Tibial nerve (tissue), 4 donors: ENCODE measurements around the gene FDX2. TPM values are rescaled to one million over a fixed set of nuclear protein-coding genes. Genes with fewer than 3 reads are reported as not detected.

Experiments used
- DNase-seq, 2 donors: peaks; one replicate each; pipeline ENCODE4 v3.0.0-alpha.2; 2019; ENCODE audit warnings: low spot score in 2 of 2
- H3K27ac ChIP-seq, 4 donors: fragments of 200-600 bp; sonication (generic) in 3 of 4; one replicate each; pipeline ENCODE4 v1.5.1; 2017 to 2019; ENCODE audit warnings: mild to moderate bottlenecking in 1 of 4
- H3K27me3 ChIP-seq, 2 donors: fragments of 200-600 bp; sonication (generic) in 1 of 2; one replicate each; pipeline versions ENCODE4 v1.5.1 to v1.6.0; 2017 to 2019
- H3K36me3 ChIP-seq, 3 donors: fragments of 200-600 bp; sonication (generic); one replicate each; pipeline ENCODE4 v1.5.1; 2018 to 2019
- H3K4me1 ChIP-seq, 4 donors: fragments of 200-600 bp; sonication (generic) in 3 of 4; one replicate each; pipeline ENCODE4 v1.5.1; 2017 to 2019
- H3K4me3 ChIP-seq, 4 donors: fragments of 200-600 bp; sonication (generic) in 3 of 4; one replicate each; pipeline ENCODE4 v1.5.1; 2017 to 2019; ENCODE audit warnings: mild to moderate bottlenecking in 1 of 4, moderate library complexity in 1 of 4
- H3K9me3 ChIP-seq, 4 donors: fragments of 200-600 bp; sonication (generic) in 3 of 4; one replicate each; pipeline ENCODE4 v1.5.1; 2017 to 2019
- EP300 ChIP-seq, 2 donors: sonication (generic); formaldehyde crosslinking; IDR thresholded peaks; one replicate each; pipeline ENCODE4 v1.6.1; 2017; ENCODE audit warnings: antibody characterized with exemption in 2 of 2, mild to moderate bottlenecking in 1 of 2
- POLR2A ChIP-seq, 2 donors: fragments of 450-650 bp; IDR thresholded peaks; one replicate each; pipeline ENCODE4 v1.6.1; 2017; ENCODE audit warnings: antibody characterized with exemption in 2 of 2, mild to moderate bottlenecking in 2 of 2, moderate library complexity in 2 of 2
- WGBS, 2 donors: methylation state at CpG; one replicate each; pipeline ENCODE4 v1.1.5; 2018; 5-methylcytosine and 5-hydroxymethylcytosine counted together
- total RNA-seq, 4 donors: library from RNA; depleted of rRNA; stranded (reverse); fragments of >200 nt; gene quantifications; one replicate each; pipeline ENCODE4 v1.1.0, GENCODE V29; 2016
- TF ChIP-seq, protein P1 (sequence below), 5 experiments: fragments of 200-600 bp in 3 of 5; fragments of 450-650 bp in 2 of 5; sonication (generic) in 3 of 5; IDR thresholded peaks; one replicate each; pipeline ENCODE4 v1.5.1; 2016 to 2019; ENCODE audit warnings: antibody characterized with exemption in 5 of 5, mild to moderate bottlenecking in 3 of 5, moderate library complexity in 2 of 5

The FDX2 gene
- total RNA-seq, 4 donors from 2014 or later: 10.0 to 29.1 (median 18.2) TPM

DNA sequence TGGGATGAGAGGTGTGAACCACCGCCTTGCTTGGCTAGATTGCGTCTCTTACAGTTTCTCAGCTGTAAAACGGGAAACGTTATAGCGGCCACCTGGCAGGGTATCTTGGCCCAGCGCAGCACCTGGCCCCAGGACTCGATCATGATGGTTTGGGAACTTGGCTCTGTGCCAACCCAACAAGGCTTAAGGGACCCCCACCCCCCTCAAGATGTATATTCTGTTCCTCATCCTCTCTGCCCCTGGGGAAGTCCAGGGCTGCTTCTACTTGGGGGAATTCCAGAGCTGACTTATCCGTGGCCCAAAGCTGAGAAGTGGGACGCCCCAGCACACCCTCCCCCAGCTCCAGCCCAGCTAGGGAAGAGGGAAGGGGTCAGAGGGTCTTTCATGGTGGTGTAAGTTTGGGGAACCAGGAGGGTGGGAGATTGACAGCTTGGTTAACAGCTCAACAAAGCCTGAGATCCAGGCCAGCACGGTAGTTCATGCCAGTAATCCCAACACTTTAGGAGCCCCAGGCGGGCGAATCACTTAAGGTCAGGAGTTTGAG, 44.2 kb downstream of the FDX2 start:
- peaks cover 0 to 13% of the 10 kb centered on the region in 2 donors for H3K27me3 ChIP-seq
- peaks cover 0 to 35% (median 13%) of the 10 kb centered on the region in 4 donors for H3K4me1 ChIP-seq
- peak overlapping the region; percentile 17 to 59 (median 50) for H3K4me3 ChIP-seq
- H3K36me3 ChIP-seq: peaks cover 0 to 18% (median 0%) of the 10 kb centered on the region in 3 donors
- peak overlapping the region in 3 of 4 donors; percentile 85 to 87 (median 85) for H3K27ac ChIP-seq
- H3K9me3 ChIP-seq: no peaks in the 10 kb centered on the region
- no peak for DNase-seq
- TF ChIP-seq POLR2A (IDR thresholded peaks at IDR 0.05) (no peak), EP300 (IDR thresholded peaks at IDR 0.05) (no peak)
- TF ChIP-seq, protein P1, sequence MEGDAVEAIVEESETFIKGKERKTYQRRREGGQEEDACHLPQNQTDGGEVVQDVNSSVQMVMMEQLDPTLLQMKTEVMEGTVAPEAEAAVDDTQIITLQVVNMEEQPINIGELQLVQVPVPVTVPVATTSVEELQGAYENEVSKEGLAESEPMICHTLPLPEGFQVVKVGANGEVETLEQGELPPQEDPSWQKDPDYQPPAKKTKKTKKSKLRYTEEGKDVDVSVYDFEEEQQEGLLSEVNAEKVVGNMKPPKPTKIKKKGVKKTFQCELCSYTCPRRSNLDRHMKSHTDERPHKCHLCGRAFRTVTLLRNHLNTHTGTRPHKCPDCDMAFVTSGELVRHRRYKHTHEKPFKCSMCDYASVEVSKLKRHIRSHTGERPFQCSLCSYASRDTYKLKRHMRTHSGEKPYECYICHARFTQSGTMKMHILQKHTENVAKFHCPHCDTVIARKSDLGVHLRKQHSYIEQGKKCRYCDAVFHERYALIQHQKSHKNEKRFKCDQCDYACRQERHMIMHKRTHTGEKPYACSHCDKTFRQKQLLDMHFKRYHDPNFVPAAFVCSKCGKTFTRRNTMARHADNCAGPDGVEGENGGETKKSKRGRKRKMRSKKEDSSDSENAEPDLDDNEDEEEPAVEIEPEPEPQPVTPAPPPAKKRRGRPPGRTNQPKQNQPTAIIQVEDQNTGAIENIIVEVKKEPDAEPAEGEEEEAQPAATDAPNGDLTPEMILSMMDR (IDR thresholded peaks at IDR 0.05): no peak
- 26 to 45% methylated on average over 11 to 12 of the region's 12 CpGs for WGBS, 2 donors

DNA sequence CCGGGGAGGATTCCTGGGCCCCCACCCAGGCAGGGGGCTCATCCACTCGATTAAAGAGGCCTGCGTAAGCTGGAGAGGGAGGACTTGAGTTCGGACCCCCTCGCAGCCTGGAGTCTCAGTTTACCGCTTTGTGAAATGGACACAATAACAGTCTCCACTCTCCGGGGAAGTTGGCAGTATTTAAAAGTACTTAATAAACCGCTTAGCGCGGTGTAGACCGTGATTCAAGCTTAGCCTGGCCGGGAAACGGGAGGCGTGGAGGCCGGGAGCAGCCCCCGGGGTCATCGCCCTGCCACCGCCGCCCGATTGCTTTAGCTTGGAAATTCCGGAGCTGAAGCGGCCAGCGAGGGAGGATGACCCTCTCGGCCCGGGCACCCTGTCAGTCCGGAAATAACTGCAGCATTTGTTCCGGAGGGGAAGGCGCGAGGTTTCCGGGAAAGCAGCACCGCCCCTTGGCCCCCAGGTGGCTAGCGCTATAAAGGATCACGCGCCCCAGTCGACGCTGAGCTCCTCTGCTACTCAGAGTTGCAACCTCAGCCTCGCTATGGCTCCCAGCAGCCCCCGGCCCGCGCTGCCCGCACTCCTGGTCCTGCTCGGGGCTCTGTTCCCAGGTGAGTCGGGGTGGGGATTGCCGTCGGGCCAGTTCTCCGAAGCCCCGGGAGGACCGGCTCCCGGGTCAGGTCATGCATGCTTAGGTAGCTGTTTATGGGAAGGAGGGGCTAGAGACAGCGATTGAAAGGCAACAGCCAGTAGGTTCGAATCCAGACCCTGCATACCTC, 45.0 kb downstream of the FDX2 start, which contains the start of gene ICAM1:
TSS of gene ICAM1 (plus strand) at position 505 of the 779 bp plus-strand sequence. CDS start at position 545, 40 bp downstream.
- Histone ChIP-seq H3K9me3 (no peaks in the 10 kb centered on the region), H3K4me1 (peaks cover 0 to 35% (median 13%) of the 10 kb centered on the region in 4 donors), H3K36me3 (peaks cover 0 to 14% (median 0%) of the 10 kb centered on the region in 3 donors), H3K4me3 (peak within 1 kb of the TSS; percentile 17 to 59 (median 50)), H3K27ac (peak within 1 kb of the TSS; percentile 37 to 87 (median 85)), H3K27me3 (peaks cover 0 to 13% of the 10 kb centered on the region in 2 donors)
- WGBS, 2 donors: 4 to 7% methylated on average over 31 to 47 of the region's 51 CpGs
- DNase-seq: peak; percentile 50 to 69
- TF ChIP-seq EP300 (IDR thresholded peaks at IDR 0.05) (peak in 1 of 2 donors; percentile 87), POLR2A (IDR thresholded peaks at IDR 0.05) (peak in 1 of 2 donors; percentile 49)
- TF ChIP-seq, protein P1 (IDR thresholded peaks at IDR 0.05): peak in 3 of 5 experiments; percentile 11 to 47 (median 32)

DNA sequence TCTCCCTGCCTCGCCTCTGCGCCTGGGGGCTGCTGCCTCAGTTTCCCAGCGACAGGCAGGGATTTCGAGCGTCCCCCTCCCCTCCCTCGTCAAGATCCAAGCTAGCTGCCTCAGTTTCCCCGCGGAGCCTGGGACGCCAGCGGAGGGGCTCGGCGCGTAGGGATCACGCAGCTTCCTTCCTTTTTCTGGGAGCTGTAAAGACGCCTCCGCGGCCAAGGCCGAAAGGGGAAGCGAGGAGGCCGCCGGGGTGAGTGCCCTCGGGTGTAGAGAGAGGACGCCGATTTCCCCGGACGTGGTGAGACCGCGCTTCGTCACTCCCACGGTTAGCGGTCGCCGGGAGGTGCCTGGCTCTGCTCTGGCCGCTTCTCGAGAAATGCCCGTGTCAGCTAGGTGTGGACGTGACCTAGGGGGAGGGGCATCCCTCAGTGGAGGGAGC, 45.6 kb downstream of the FDX2 start:
- peak; percentile 35 to 46 for DNase-seq
- TF ChIP-seq POLR2A (IDR thresholded peaks at IDR 0.05): no peak
- TF ChIP-seq, protein P1 (IDR thresholded peaks at IDR 0.05): no peak
- TF ChIP-seq EP300 (IDR thresholded peaks at IDR 0.05): no peak
- WGBS, 2 donors: 2 to 20% methylated on average over 1 to 37 of the region's 37 CpGs
- peak overlapping the region; percentile 17 to 59 (median 50) for H3K4me3 ChIP-seq
- peak overlapping the region; percentile 37 to 87 (median 85) for H3K27ac ChIP-seq
- H3K36me3 ChIP-seq: peaks cover 0 to 10% (median 0%) of the 10 kb centered on the region in 3 donors
- H3K4me1 ChIP-seq: peaks cover 0 to 35% (median 13%) of the 10 kb centered on the region in 4 donors
- peaks cover 0 to 13% of the 10 kb centered on the region in 2 donors for H3K27me3 ChIP-seq
- no peaks in the 10 kb centered on the region for H3K9me3 ChIP-seq

DNA sequence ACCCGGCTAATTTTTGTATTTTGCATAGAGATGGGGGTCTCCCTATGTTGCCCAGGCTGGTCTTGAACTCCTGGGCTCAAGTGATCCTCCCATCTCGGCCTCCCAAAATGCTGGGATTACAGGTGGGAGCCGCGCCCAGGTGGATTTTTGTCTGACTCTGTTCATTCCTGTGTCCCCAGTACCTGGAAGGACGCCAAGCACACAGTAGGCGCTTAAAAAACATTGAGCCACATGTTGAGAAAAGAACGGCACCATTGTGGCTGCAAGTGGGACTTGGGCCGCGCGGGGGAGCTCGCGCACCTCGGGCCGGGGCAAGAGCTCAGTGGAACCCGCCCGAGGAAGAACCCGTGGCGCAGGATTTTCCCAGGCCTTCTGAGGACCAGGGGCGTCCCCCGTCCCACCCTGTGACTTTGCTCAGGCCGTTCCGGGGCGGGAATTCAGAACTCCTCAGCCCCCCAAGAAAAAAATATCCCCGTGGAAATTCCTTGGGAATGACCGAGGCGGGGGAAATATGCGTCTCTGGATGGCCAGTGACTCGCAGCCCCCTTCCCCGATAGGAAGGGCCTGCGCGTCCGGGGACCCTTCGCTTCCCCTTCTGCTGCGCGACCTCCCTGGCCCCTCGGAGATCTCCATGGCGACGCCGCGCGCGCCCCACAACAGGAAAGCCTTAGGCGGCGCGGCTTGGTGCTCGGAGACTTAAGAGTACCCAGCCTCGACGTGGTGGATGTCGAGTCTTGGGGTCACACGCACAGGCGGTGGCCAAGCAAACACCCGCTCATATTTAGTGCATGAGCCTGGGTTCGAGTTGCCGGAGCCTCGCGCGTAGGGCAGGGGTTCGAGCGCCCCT, 46.3 kb downstream of the FDX2 start:
- H3K27ac ChIP-seq: peak overlapping the region; percentile 37 to 87 (median 85)
- peaks cover 0 to 13% of the 10 kb centered on the region in 2 donors for H3K27me3 ChIP-seq
- peaks cover 0 to 35% (median 13%) of the 10 kb centered on the region in 4 donors for H3K4me1 ChIP-seq
- peaks cover 0 to 4% (median 0%) of the 10 kb centered on the region in 3 donors for H3K36me3 ChIP-seq
- DNase-seq: peak; percentile 79 to 91
- 2 to 3% methylated on average over 29 to 52 of the region's 59 CpGs for WGBS, 2 donors
- H3K4me3 ChIP-seq: peak overlapping the region; percentile 17 to 59 (median 50)
- H3K9me3 ChIP-seq: no peaks in the 10 kb centered on the region
- TF ChIP-seq, protein P1 (IDR thresholded peaks at IDR 0.05): peak; percentile 93 to 96 (median 95)
- TF ChIP-seq EP300 (IDR thresholded peaks at IDR 0.05): no peak
